GM19324 (cell line): ENCODE results near the gene WWOX.
"Not testable (repeated sequence)": the region's sequence is repeated elsewhere in the genome, so short reads cannot be mapped to it uniquely, and the experiment has no call there.

Experiments used
- ATAC-seq: cut with Tn5 transposase; IDR thresholded peaks from one replicate; pipeline ENCODE4 v1.9.1; 2021; ENCODE audit warnings: mild to moderate bottlenecking, moderate library complexity; ENCODE audit not compliant: unreplicated experiment, low FRiP score

WWOX gene

GRCh38 chr16:79218351-79218750, 1118.9 kb downstream of the WWOX start:
- ATAC-seq: no peak

- not testable (repeated sequence) for ATAC-seq
Observed at GRCh38 chr16:79225994-79226393, 1126.5 kb downstream of the WWOX start.

GRCh38 chr16:79229361-79229760, 1129.9 kb downstream of the WWOX start:
- no peak for ATAC-seq

GRCh38 chr16:79245700-79246099, 1146.2 kb downstream of the WWOX start:
- ATAC-seq: not testable (repeated sequence)

- no peak for ATAC-seq
Observed at GRCh38 chr16:79247386-79247785, 1147.9 kb downstream of the WWOX start.

- no peak for ATAC-seq
Observed at GRCh38 chr16:79248351-79248750, 1148.9 kb downstream of the WWOX start.

- ATAC-seq: no peak
Observed at GRCh38 chr16:79250502-79251098, 1151.1 kb downstream of the WWOX start.

GRCh38 chr16:79253100-79253631, 1153.7 kb downstream of the WWOX start:
- no peak for ATAC-seq

GRCh38 chr16:79257953-79258490, 1158.6 kb downstream of the WWOX start:
- no peak for ATAC-seq

- ATAC-seq: not testable (repeated sequence)
Observed at GRCh38 chr16:79260890-79261289, 1161.4 kb downstream of the WWOX start.

- ATAC-seq: no peak
Observed at GRCh38 chr16:79261481-79261940, 1162.1 kb downstream of the WWOX start.

GRCh38 chr16:79261944-79262552, 1162.6 kb downstream of the WWOX start:
- ATAC-seq: no peak
